ENCODE measurements around the gene TSPAN13.

Gene TSPAN13

DNA sequence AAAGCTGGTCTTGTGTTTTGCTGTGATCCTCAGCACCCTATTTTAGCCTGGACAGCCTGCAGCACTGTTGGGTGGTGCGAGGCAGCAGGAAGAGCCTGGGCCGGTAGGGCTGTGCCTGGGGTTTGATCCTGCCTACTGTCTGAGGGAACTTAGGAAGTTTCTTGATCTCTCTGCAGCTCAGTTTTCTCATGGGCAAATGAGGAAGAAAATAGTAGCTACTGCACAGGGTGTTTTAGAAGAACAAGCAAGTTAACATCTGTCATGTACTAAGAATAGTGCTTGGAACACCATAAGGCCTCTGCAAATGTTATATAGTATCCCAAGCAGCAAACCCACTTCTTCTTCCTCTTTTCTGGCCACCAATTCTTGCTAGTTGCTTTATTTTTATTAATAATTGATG is 63.3 kb downstream of the TSPAN13 start:
- DNase-seq = no peak

DNA sequence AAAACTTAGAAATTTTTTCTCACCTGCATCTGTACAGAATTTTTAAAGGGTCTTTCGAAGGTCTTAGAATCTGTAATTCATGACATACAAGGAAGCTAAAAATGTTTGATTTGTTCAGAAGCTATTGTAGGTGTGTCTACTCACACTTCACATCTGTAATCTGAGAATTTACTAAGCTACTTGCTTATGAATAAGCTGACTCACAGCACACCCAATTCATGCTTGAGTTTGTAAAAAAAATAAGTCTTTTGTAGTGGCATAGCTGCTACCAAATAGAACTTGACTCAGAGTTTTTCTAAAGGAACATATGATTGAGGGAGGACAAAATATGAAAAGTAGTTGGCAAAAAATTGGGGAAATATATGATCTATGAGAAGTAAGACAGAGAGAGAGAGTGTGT is 64.0 kb downstream of the TSPAN13 start:
- DNase-seq = no peak

DNA sequence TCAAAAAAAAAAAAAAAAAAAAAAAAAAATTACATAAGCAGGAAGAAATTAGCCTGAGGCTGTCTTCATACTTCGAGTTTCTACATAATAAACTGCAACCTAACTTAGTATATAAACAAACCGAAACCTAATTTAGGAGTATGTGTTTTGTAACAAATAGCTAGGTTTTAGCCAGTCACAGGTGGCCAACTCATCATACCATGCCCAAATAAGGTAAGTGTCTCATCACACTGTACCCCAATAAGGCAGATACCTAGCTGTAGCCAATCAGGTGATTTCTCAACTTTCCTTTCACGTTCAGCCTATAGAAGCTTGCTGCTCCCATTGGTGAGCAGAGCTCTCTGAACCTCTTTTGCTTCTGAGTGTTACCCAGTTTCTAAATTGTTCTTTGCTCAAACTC is 65.2 kb downstream of the TSPAN13 start:
- no peak for DNase-seq

DNA sequence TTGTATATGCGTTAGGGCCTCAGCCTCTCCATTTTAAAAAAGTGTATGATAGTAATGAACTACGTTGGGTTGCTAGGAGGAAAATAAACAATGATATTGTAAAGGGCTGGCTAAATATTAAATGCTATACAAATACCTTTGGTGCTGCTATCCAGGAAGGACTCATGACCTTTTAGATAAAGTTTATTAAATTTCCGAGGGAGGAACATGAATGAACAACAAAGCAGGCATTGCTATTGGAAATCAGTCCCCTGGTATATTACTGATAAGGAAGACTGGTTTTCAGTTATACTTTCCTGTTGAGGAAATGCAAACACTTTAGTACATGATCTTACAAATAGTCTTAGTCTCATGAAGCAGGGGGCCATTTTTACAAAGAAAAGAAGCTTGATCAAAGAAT is 68.5 kb downstream of the TSPAN13 start:
- no peak for DNase-seq

DNA sequence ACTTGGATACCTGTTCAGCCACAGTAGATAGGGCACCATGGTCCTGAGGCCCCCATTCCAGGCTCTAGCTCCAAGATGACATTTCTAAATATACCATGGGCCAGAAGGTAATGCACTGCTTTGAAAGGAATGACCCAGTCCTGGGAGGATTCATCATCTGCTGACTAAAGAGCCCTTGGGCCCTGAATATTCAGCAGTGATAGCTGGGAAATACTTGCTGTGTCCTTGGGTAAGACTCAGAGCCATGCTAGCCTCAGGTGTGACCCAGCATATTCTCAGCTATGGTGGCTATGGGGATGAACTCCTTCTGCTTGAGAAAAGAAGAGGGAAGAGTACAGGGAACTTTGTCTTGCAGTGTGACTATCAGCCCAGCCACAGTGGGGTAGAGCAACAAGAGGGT is 72.5 kb downstream of the TSPAN13 start:
- DNase-seq = no peak

DNA sequence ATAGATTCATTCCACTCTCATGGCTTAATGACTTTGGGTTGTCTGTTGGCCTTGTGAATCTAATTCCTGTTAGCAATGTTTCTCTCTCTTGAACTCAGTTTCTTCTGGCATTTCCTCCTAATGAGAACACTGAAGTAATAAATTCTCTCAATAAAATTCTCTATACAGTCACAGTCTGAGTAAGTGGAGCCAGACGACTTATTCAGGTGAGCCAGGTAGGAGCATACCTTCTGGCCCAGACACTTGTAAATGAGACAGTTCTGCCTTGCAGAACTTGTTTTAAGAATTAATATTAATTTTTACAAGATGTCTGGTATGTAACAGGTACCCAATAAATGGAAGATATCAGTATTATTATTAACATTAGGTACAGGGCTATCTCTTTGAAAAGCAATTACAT is 79.8 kb downstream of the TSPAN13 start:
- no peak for DNase-seq
